BJ (cell line): Measurements from ENCODE around the gene FIBP. TPM values are rescaled to one million over a fixed set of nuclear protein-coding genes. Genes with fewer than 3 reads are reported as not detected.

Experiments used
- CTCF ChIA-PET: fragments of 350-600 bp; formaldehyde crosslinking; extraction: SDS; loops from one replicate; lab custom pipeline; 2021; ENCODE audit warnings: antibody characterized with exemption, inconsistent platforms; lab: Yijun Ruan, JAX
- POLR2A ChIA-PET: fragments of 300-600 bp; sonication (Branson Sonifier 250); formaldehyde crosslinking; extraction: SDS; loops from one replicate; lab custom pipeline; 2021; ENCODE audit warnings: antibody characterized with exemption; lab: Charles Lee
- DNase-seq: peaks from one replicate; pipeline ENCODE4 v3.0.0-alpha.2; 2011; ENCODE audit warnings: low read depth
- H3K27me3 ChIP-seq: 2 replicates; pipeline ENCODE4 v1.6.0; 2011; ENCODE audit warnings: low read length; ENCODE audit not compliant: control insufficient read depth, insufficient read depth
- H3K36me3 ChIP-seq: 2 replicates; pipeline ENCODE4 v1.5.1; 2011; ENCODE audit warnings: low read length; ENCODE audit not compliant: control insufficient read depth, insufficient read depth
- H3K4me3 ChIP-seq: 2 replicates; pipeline ENCODE4 v1.5.1; 2011; ENCODE audit warnings: low read depth, mild to moderate bottlenecking, control low read depth, low read length
- polyA plus RNA-seq: library from polyadenylated mRNA; depleted of rRNA; stranded (reverse); fragments of >200 nt; gene quantifications from 2 replicates; pipeline ENCODE4 v1.2.3, GENCODE V29; 2011
- TF ChIP-seq, protein P1 (sequence below): IDR thresholded peaks from 2 replicates; pipeline ENCODE4 v1.5.1; 2011; ENCODE audit warnings: low read depth, mild to moderate bottlenecking, control low read depth, inconsistent platforms, low read length, moderate library complexity; ENCODE audit not compliant: insufficient read depth

The FIBP gene
- polyA plus RNA-seq, 1 experiment: 199 TPM

DNA sequence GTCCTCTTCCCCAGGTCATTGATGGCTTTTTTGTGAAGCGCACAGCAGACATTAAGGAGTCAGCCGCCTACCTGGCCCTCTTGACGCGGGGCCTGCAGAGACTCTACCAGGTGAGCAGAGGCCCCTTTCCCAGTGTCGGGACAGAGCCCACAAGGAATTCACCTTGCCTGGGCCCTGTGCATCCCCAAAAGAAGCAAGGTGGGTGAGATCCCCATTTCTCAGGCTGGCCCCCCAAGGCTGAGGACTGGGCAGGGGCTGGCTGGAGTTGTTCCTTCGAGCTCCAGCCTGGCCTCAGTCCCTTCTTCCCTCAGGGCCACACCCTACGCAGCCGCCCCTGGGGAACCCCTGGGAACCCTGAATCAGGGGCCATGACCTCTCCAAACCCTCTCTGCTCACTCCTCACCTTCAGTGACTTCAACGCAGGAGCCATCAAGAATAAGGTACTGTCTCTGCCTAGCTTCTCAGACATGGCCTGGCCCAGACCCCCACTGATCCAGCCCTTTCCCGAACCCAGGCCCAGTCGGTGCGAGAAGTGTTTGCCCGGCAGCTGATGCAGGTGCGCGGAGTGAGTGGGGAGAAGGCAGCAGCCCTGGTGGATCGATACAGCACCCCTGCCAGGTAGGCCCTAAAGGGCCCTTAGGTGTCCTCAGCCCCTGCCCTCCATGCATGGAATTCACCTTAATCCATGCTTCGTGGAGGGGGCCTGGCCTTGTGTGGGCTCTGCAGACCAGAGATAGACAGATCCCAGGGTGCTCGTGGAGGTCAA lies 23.4 kb downstream of the FIBP start:
- ChIA-PET CTCF (no interaction called here), POLR2A (no interaction called here)
- Histone ChIP-seq H3K36me3 (peaks cover 52% of the 10 kb centered on the region), H3K27me3 (no peaks in the 10 kb centered on the region), H3K4me3 (no peak overlapping the region)
- TF ChIP-seq, protein P1, sequence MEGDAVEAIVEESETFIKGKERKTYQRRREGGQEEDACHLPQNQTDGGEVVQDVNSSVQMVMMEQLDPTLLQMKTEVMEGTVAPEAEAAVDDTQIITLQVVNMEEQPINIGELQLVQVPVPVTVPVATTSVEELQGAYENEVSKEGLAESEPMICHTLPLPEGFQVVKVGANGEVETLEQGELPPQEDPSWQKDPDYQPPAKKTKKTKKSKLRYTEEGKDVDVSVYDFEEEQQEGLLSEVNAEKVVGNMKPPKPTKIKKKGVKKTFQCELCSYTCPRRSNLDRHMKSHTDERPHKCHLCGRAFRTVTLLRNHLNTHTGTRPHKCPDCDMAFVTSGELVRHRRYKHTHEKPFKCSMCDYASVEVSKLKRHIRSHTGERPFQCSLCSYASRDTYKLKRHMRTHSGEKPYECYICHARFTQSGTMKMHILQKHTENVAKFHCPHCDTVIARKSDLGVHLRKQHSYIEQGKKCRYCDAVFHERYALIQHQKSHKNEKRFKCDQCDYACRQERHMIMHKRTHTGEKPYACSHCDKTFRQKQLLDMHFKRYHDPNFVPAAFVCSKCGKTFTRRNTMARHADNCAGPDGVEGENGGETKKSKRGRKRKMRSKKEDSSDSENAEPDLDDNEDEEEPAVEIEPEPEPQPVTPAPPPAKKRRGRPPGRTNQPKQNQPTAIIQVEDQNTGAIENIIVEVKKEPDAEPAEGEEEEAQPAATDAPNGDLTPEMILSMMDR: no peak
- no peak for DNase-seq

GRCh38 chr11:65863889-65864705 lies 24.2 kb downstream of the FIBP start:
- DNase-seq: no peak
- H3K36me3 ChIP-seq: peaks cover 45% of the 10 kb centered on the region
- no peaks in the 10 kb centered on the region for H3K27me3 ChIP-seq
- no peak overlapping the region for H3K4me3 ChIP-seq
- ChIA-PET CTCF (interaction anchor here (1.4 to 1.8 kb wide), 2 partner anchors 21 to 152 kb away, joined by 4 read pairs; partner anchors contain the start of gene KAT5), POLR2A (no interaction called here)
- TF ChIP-seq, protein P1: no peak

- Histone ChIP-seq H3K36me3 (peaks cover 41% of the 10 kb centered on the region), H3K27me3 (no peaks in the 10 kb centered on the region), H3K4me3 (no peak overlapping the region)
- no peak for DNase-seq
- ChIA-PET POLR2A (no interaction called here), CTCF (interaction anchor here (1.4 to 1.8 kb wide), 2 partner anchors 22 to 151 kb away, joined by 4 read pairs; partner anchors contain the start of gene KAT5)
- TF ChIP-seq, protein P1: no peak
Measured at GRCh38 chr11:65862941-65863888, 25.1 kb downstream of the FIBP start.

GRCh38 chr11:65862191-65862735 lies 26.0 kb downstream of the FIBP start:
- TF ChIP-seq, protein P1: no peak
- DNase-seq: no peak
- POLR2A ChIA-PET: no interaction called here
- H3K27me3 ChIP-seq: no peaks in the 10 kb centered on the region
- peaks cover 36% of the 10 kb centered on the region for H3K36me3 ChIP-seq
- CTCF ChIA-PET: interaction anchor here (1.4 to 4.5 kb wide), 4 partner anchors 9 to 150 kb away, joined by 4 to 70 read pairs (median 24); partner anchors contain the start of genes CCDC85B, EFEMP2, FIBP and KAT5
- no peak overlapping the region for H3K4me3 ChIP-seq
